KG1 (cell line): ENCODE data around the gene R3HDM2.

Experiments
- DNase-seq: peaks from one replicate; lab custom pipeline; 2025; lab: John Stamatoyannopoulos, UW

R3HDM2 gene

DNA sequence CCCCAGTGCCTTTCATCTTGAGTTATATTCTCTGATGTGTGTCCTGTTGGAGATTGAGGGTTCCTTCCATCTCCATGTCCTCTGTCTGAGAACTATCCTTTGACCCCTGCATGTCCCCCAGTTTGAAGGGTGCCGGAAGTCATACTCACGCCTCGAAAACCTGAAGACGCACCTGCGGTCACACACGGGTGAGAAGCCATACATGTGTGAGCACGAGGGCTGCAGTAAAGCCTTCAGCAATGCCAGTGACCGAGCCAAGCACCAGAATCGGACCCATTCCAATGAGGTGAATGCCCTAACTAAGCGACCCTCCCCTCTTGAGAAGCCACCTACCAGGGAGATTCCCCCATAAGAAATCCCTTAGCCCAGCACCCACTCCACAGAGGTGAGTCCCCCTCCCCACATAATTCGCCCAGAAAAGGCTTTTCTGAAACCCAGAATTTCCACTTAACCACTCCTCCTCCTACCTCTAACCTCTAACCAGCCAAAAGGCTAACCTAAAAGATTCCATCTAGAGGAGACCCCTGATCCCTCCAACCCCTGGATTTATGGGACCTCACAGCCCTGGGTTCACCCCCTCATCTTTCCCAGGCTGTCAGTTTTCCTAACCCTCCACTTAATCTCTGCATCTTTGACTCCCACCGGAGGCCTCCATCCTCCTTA, 36.5 kb upstream of the R3HDM2 start:
- no peak for DNase-seq

DNA sequence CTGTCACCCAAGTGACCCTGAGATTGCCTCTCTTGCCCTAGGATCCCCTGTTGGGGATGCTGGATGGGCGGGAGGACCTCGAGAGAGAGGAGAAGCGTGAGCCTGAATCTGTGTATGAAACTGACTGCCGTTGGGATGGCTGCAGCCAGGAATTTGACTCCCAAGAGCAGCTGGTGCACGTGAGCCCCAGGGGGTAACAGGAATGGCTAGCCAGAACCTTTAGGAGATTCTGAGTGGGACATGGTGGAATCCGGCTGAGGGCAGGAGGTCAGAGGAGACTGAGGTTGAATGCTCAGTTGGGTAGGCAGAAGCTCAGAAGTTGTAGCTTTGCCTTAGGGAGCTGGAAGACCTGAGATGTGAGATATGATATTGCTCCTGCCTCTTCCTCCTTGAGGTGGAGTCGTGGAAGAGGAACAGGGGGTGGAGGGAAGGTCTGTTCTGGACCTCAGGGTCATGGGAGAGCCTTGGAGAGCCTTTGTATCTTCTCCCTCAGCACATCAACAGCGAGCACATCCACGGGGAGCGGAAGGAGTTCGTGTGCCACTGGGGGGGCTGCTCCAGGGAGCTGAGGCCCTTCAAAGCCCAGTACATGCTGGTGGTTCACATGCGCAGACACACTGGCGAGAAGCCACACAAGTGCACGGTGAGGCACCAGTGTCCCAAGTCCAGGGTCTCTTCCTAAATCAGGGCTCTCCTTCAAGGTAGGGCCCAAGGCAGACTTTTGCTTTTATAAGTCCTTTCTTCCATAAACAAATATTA, 35.1 kb upstream of the R3HDM2 start:
- DNase-seq, result no peak

DNA sequence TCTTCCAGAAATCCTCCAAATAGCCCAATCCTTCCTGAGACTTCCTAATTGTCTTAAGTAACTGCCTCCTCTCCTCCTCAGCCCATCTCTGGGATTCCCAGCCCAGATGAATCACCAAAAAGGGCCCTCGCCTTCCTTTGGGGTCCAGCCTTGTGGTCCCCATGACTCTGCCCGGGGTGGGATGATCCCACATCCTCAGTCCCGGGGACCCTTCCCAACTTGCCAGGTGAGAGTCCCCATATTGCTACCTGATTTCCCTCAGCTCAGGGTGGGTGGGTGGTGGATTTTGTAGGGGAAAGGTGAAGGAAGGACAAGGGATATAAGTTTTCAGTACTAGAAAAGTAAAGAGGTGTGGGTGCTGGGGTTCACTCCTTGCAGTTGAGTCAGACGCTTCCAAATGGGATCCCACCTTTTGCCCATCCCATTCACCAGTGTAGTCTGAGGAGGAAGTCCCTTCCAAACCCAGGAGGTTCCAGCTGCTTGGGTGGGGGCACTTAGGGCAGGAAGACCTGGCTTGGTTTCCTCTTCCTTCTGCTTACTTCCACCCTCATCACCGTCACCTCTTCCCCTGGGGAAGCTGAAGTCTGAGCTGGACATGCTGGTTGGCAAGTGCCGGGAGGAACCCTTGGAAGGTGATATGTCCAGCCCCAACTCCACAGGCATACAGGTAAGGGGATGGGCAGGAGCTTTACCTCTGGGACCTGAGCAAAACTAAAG, 34.3 kb upstream of the R3HDM2 start:
- no peak for DNase-seq

DNA sequence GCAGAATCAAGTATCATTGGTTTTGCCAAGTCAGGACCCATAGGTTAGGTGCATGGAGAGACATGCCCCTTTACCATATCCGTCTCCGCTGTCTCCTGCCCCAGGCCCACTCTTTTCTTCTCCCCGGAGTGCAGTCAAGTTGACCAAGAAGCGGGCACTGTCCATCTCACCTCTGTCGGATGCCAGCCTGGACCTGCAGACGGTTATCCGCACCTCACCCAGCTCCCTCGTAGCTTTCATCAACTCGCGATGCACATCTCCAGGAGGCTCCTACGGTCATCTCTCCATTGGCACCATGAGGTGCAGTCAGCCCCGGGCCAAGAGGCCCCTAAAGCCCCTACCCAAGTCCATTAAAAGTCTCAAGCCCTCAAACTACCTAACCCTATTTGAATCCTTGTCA, 33.7 kb upstream of the R3HDM2 start:
- no peak for DNase-seq

DNA sequence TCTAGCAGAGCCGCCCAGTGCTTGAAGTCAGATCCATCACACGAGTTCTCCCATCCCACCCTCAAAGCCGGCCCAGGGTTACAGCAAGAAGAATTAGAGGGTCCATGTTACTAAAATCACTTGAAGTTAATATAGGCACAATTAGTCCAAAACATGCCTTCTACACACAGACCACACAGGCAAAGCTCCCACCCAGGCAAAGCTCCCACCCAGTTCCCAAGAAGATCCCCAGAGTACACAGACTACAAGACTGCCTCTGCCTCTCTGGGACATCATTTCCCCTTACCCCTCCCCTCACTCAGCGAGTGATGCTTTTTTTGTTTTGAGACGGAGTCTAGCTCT, 32.0 kb upstream of the R3HDM2 start:
- DNase-seq, result no peak

DNA sequence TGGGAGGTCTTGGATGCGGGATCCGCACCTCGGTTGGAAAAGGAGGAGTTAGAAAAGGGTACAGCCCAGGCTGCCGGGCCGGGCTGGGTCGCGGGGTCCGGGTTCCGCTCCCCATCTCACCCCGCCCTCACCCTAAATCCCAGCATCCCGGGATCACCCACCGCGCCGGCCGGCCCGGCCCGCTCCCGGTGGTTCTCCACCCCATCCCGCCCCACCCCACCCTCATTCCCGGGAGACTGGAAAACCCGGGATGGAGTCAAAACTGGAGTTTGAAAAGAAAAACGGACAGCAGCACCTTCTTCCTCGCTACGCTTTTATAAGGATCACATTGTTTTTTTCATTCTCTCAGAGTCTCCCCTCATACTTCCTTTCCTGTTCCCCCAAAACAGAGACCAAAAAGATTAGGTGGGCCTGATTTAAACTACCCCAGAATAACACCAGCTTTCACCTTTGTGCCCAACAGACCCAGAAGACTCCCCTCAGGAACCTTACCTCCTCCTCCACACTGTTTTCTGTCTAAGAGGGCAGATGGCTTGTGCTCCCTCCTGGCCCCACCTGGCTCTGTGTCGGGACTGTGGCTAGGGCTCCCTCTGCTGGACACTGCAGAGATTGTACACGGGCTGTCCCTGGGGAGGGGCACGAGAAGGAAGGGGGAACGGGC, 31.5 kb upstream of the R3HDM2 start:
- DNase-seq, result peak; percentile 29

DNA sequence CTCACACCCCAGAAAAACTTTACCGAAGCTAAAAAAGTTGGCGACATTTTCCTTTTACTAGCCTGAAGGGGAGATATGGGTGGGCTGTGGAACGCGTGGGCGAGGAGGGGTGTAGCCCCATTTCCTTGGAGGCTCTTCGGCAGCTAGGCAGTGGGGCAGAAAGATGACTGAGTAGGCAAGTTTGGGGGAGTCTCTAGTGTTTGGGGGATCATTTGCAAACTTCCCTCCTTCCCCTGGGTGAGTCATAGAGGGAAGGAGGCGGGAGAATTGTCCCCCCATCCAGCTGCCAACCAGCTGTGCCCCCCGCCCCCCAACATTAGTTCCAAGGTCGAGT, 31.0 kb upstream of the R3HDM2 start:
- DNase-seq, result no peak

DNA sequence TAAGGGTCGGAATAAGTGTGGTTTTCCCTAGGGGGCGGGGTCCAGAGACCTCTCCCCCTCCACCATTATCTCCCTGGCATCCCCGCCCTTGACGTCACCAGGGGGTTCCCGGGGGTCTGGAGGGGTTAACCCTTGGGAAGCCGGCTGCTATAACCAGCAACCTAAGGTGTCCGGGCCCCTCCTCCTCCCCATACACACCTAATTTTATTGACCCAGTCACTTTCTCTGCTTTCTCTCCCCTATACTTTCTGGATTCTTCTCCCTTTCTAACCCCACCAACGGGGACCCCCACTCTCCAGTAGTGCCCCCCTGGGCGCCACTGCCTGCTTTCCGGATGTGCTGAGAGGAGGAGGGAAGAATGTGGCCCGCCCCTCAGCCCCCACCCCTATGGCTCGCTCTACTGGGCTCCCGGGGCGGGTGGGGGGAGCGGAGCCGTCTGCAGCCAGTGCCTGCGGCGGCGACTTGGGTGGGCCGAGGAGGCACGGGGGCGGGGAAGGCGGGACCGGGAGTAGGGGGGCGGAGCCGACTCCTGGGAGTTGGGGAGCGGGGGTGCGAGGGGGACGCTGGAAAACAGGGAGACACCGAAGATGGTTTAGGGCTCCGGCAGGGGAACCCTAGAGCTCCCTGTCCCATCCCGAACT, 30.6 kb upstream of the R3HDM2 start:
- DNase-seq, result no peak

DNA sequence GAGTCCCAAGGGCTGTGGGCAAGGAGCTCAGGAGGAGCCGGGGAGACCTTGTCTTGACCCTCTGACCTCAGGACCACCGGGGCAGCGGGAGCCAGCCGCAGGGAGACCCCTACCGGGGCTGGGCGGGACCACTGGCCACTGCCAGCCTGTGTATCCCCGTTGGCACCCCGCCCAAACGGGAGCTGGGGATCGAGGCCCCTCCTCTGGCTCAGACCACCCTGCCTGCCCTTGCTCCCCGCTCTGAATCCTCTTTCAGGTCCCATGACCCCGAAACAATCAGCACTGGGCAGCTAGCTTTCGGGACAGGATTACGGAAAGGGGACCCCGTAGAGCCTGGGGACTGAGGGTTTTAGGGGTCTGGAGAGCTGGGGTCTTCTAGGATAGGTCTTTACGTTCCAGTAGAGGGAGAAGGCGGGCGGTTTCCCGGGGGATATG, 30.0 kb upstream of the R3HDM2 start:
- DNase-seq, result no peak

DNA sequence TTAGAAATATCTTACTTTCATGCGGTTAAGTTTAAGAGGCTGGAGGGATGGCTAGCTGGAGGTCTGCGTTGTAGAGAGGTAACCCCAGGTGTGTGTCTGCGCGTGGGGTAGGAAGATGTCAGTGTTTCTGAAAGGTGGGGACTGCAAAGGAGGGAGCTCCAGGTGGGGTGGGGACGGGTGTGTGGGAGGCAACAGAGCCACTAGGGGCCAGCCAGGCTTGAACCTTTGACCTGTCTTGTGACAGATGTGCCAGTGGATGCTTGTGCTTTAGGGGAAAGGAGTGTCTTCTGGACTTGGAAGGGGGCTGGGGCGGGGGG, 29.6 kb upstream of the R3HDM2 start:
- DNase-seq, result no peak

DNA sequence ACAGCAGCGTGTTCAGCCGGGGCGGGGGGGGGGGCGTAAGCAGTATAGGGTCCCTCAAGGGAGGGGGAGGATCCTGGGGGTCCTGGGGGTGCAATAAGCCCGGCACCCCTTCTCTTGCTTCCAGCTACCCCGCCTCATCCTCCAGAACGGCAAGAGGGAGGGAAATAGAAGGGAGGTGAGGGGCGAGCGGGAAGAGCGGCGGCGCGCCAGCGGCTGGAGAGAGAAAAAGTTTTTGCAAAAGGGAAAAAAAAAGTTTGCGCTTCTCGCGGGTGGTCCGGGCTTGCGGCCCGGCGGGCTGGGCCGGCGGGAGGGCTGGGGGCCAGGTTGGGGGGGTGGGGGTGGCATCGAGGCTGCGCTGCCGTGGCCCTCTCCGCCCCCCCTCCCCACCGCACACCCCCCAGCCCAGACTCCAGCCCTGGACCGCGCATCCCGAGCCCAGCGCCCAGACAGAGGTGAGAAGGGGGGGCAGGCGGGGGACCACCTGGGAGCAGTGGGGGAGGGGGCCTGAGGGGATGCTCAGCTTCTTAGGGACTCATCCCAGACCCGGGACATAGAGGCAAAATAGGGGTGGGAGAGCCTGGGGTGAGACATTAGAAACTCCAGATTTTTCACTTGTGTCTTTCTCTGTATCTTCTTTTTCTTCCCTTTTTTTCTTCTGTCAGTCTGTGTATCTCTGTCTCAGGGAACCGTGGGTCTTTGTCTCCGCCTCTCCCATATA, 29.1 kb upstream of the R3HDM2 start, which contains the start of gene GLI1:
Gene GLI1 (plus strand): TSS at position 36 of the 718 bp plus-strand sequence. CDS start 3,907 bp downstream, outside the sequence.
- DNase-seq, result no peak

DNA sequence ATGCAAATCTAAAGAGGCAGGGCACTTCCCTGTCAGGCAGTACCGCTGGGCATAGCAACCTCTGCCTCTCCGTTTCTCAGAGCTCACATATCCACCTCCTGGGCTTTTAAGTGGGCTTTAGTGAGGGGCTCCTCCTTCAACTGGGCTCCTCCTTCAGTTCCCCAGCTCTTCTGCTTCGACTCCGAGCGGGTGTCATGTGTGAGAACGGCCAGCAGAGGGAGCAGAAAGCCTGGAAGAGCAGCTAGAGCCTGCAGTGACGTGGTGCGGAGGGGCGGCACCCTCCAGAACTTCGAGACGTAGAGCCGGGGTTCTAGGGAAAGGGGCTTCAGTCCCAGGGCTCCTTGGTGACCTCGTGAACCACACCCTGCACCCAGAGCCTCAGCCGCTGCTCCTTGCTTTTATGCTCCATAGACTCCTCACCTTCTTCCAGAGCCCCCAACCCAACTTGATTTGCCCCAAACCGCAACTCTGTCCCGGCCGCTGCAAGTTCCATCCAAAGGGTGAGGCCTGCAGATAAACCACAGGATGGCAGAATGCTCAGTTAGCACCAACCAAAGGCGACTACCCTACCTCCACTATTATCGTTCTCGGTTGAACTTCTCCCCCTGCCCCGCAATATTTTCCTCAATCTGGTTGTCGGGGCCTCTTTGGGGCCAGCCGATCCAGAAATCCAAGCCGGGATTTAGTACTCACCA, 28.4 kb upstream of the R3HDM2 start:
- no peak for DNase-seq

DNA sequence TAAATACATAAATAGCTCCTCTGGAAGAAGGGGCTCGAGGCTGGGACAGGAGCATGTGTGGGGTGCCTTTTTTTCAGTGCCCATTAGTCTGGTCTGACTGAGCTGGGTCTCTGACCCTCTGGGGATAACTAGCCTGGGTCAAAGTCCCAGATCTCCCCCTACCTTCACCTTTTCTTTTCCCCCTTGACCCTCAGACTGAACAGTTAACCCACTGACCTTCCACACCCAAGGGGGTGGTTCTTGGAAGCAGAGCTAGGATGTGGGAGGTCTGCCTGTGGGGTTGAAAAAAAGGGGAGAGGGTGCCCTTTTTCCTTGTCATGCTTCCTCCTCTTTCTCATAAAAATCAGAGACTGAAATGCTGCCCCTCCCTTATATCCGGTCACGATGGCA, 27.8 kb upstream of the R3HDM2 start:
- no peak for DNase-seq

DNA sequence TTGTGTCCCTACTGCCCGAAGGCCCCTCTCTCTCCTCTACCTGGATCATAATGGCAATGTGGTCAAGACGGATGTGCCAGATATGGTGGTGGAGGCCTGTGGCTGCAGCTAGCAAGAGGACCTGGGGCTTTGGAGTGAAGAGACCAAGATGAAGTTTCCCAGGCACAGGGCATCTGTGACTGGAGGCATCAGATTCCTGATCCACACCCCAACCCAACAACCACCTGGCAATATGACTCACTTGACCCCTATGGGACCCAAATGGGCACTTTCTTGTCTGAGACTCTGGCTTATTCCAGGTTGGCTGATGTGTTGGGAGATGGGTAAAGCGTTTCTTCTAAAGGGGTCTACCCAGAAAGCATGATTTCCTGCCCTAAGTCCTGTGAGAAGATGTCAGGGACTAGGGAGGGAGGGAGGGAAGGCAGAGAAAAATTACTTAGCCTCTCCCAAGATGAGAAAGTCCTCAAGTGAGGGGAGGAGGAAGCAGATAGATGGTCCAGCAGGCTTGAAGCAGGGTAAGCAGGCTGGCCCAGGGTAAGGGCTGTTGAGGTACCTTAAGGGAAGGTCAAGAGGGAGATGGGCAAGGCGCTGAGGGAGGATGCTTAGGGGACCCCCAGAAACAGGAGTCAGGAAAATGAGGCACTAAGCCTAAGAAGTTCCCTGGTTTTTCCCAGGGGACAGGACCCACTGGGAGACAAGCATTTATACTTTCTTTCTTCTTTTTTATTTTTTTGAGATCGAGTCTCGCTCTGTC, 26.1 kb upstream of the R3HDM2 start:
- no peak for DNase-seq

DNA sequence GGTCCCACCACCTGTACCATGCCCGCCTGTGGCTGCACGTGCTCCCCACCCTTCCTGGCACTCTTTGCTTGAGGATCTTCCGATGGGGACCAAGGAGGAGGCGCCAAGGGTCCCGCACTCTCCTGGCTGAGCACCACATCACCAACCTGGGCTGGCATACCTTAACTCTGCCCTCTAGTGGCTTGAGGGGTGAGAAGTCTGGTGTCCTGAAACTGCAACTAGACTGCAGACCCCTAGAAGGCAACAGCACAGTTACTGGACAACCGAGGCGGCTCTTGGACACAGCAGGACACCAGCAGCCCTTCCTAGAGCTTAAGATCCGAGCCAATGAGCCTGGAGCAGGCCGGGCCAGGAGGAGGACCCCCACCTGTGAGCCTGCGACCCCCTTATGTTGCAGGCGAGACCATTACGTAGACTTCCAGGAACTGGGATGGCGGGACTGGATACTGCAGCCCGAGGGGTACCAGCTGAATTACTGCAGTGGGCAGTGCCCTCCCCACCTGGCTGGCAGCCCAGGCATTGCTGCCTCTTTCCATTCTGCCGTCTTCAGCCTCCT, 25.4 kb upstream of the R3HDM2 start:
- DNase-seq, result no peak

DNA sequence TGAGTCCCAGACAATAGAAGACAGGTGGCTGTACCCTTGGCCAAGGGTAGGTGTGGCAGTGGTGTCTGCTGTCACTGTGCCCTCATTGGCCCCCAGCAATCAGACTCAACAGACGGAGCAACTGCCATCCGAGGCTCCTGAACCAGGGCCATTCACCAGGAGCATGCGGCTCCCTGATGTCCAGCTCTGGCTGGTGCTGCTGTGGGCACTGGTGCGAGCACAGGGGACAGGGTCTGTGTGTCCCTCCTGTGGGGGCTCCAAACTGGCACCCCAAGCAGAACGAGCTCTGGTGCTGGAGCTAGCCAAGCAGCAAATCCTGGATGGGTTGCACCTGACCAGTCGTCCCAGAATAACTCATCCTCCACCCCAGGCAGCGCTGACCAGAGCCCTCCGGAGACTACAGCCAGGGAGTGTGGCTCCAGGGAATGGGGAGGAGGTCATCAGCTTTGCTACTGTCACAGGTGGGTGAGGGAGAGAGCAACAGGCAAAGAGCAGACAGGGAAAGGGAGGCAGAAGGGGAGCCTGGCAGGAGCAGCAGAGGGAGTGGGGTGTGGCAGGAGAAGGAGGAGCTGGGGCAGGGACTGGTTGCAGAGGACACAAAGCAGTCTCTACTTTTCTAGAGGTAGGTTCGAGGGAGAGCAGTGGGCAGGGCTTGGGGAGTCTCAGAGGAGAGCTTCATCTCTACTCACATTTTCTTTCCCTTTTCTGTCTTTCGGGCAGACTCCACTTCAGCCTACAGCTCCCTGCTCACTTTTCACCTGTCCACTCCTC, 24.7 kb upstream of the R3HDM2 start:
- no peak for DNase-seq

DNA sequence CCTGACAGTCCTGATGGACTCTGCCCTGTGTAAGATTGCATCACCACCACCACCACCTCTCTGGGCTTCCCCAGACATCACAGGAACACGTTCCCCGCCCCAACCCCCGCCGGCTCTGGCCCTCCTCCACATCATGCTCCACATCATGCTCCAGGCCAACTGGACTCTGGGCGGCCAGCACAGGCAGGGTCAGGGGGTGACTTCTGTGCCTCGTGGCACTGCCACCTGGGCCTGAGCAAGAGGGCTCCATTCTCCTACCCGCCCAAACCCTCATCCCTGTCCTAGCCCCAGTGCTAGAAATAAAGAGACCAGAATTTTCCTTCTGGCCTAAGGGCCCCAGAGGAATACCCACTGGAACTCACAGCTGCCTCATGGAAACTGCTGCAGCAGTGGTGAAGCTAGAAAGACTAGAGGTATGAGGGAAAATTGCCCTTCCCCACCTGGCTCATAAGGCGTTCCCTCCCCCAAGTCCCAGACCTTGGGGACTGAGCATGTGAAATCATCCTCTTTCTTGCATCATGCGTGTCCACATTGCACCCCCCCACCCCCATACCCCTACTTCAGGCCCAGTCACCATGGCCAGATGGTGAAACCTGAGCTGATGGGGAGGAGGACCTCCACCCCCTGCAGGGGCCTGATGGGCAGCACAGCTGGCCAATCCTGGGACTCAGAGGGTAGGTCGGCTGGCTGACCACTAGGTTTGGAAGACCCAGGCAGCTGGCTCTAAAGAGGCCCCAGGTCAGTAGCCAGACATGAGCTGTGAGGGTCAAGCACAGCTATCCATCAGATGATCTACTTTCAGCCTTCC, 23.9 kb upstream of the R3HDM2 start, which contains the start of gene INHBE:
Gene INHBE (plus strand): TSS at position 742 of the 808 bp plus-strand sequence. CDS start 230 bp downstream, outside the sequence.
- DNase-seq, result no peak

DNA sequence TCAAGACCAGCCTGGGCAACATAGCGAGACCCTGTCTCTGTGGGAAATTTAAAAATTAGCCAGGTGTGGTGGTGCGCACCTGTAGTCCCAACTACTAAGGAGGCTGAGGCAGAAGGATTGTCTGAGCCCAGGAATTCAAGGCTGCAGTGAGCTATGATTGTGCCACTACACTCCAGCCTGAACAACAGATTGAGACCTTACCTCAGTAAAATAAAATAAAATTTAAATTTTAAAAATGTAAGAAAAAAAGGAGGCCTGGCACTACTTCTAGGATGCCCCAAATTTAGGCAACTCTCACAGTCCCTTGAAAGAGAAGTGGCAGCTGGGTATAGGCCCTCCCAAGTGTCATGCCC, 23.3 kb upstream of the R3HDM2 start:
- DNase-seq, result no peak
